A673 (cell line): Measurements from ENCODE around the gene KCNT2. TPM values are rescaled to one million over a fixed set of nuclear protein-coding genes. Genes with fewer than 3 reads are reported as not detected.
"Not testable (repeated sequence)": the region's sequence is repeated elsewhere in the genome, so short reads cannot be mapped to it uniquely, and the experiment has no call there.

Source experiments
- BruUV-seq: library from RNA; stranded (reverse); fragments of 400-500 nt; replicated peaks from 2 replicates; lab custom pipeline; 2021; lab: Mats Ljungman, UMichigan
- CTCF ChIA-PET: fragments of 300-600 bp; sonication (Branson Sonifier 250); formaldehyde crosslinking; loops from one replicate; lab custom pipeline; 2022; ENCODE audit warnings: antibody characterized with exemption; lab: Charles Lee
- POLR2A ChIA-PET: fragments of 300-600 bp; sonication (Branson Sonifier 250); formaldehyde crosslinking; loops from one replicate; lab custom pipeline; 2022; ENCODE audit warnings: antibody characterized with exemption; ENCODE audit not compliant: low non-redundant PET; lab: Charles Lee
- DNase-seq: peaks from one replicate; pipeline ENCODE4 v3.0.0-alpha.2; 2015; ENCODE audit warnings: low spot score
- H3K27ac ChIP-seq: fragments of 200-600 bp; sonication (generic); 2 replicates; pipeline ENCODE4 v1.5.1; 2016; ENCODE audit warnings: mixed run types, low read depth, mild to moderate bottlenecking, mixed read lengths, antibody characterized with exemption, low read length; ENCODE audit not compliant: poor library complexity, severe bottlenecking
- H3K27me3 ChIP-seq: fragments of 200-600 bp; sonication (generic); replicated peaks from 2 replicates; pipeline ENCODE4 v1.6.1; 2017; ENCODE audit warnings: mixed run types, low read depth, mild to moderate bottlenecking, mixed read lengths, antibody characterized with exemption, low read length; ENCODE audit not compliant: insufficient read depth, poor library complexity
- H3K36me3 ChIP-seq: fragments of 200-600 bp; sonication (generic); 2 replicates; pipeline ENCODE4 v1.6.1; 2016; ENCODE audit warnings: mixed run types, mild to moderate bottlenecking, mixed read lengths, antibody characterized with exemption, low read length; ENCODE audit not compliant: insufficient read depth, poor library complexity, severe bottlenecking
- H3K4me1 ChIP-seq: fragments of 200-600 bp; sonication (generic); 2 replicates; pipeline ENCODE4 v1.6.1; 2017; ENCODE audit warnings: mixed run types, mild to moderate bottlenecking, mixed read lengths, antibody characterized with exemption, low read length; ENCODE audit not compliant: insufficient read depth, poor library complexity, severe bottlenecking
- H3K4me3 ChIP-seq: fragments of 200-600 bp; sonication (generic); 2 replicates; pipeline ENCODE4 v1.5.1; 2016; ENCODE audit warnings: low read depth, mixed run types, mild to moderate bottlenecking, mixed read lengths, low read length; ENCODE audit not compliant: poor library complexity, severe bottlenecking
- H3K9me3 ChIP-seq: fragments of 200-600 bp; sonication (generic); 2 replicates; pipeline ENCODE4 v1.6.1; 2016; ENCODE audit warnings: mixed run types, low read depth, mild to moderate bottlenecking, mixed read lengths, antibody characterized with exemption, low read length; ENCODE audit not compliant: poor library complexity, severe bottlenecking
- CTCF ChIP-seq: fragments of 300-800, 200-600 bp; sonication (generic); conservative IDR thresholded peaks from 2 replicates; pipeline ENCODE4 v1.5.1; 2017; ENCODE audit warnings: low read depth, mild to moderate bottlenecking, antibody characterized with exemption, low read length, moderate library complexity, mixed read lengths
- EZH2 ChIP-seq: fragments of 200-600 bp; sonication (generic); IDR thresholded peaks from 2 replicates; pipeline ENCODE4 v1.6.1; 2017; ENCODE audit warnings: borderline replicate concordance, low read depth, mild to moderate bottlenecking, mixed read lengths, antibody characterized with exemption, low read length; ENCODE audit not compliant: poor library complexity, severe bottlenecking
- intact Hi-C: fragments of 100-400 bp; cut with micrococcal nuclease; formaldehyde crosslinking; loops from one replicate; pipeline ENCODE4 v1.10.0; 2022; ENCODE audit not compliant: unreplicated experiment
- total RNA-seq: library from RNA; stranded (reverse); gene quantifications from 2 replicates; pipeline ENCODE4 v1.2.3, GENCODE V29; 2021

KCNT2 gene
- total RNA-seq, 1 experiment from 2014 or later, result 1.2 TPM

DNA sequence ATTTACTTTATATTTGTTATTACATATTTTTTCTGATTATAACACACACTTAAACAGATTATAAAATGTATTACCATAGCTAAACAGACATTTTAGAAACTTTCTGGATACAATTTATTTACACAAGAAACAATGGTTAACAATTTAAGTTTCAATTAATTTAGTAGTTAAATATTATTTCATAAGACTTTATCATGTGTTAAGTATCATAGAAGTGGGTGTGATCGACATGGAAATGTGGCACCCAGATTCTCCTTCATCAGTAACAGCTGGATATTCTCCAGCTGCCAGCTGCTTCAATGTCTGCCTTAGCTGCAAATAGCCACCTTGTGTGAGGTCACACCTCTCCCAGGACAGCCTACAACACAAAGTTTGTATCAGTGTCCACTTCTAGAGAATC lies 97.8 kb downstream of the KCNT2 start:
- H3K4me3 ChIP-seq, result no peak overlapping the region
- H3K27me3 ChIP-seq, result no peaks in the 10 kb centered on the region
- H3K9me3 ChIP-seq, result no peaks in the 10 kb centered on the region
- H3K27ac ChIP-seq, result no peak overlapping the region
- no TSS peak for BruUV-seq
- CTCF ChIA-PET, result no interaction called here
- DNase-seq, result no peak
- POLR2A ChIA-PET, result no interaction called here
- intact Hi-C loops, result no loop called here
- TF ChIP-seq CTCF (no peak), EZH2 (no peak)
- H3K4me1 ChIP-seq, result no peaks in the 10 kb centered on the region
- H3K36me3 ChIP-seq, result no peaks in the 10 kb centered on the region

GRCh38 chr1:196504224-196504623 lies 104.0 kb downstream of the KCNT2 start:
- H3K4me1 ChIP-seq, POLR2A ChIA-PET, DNase-seq, H3K36me3 ChIP-seq, H3K27ac ChIP-seq, intact Hi-C loops, H3K27me3 ChIP-seq, H3K9me3 ChIP-seq, BruUV-seq, H3K4me3 ChIP-seq, CTCF ChIA-PET: not testable (repeated sequence)

- TF ChIP-seq CTCF, result no peak
- TF ChIP-seq EZH2, result no peak
- Histone ChIP-seq H3K36me3 (no peaks in the 10 kb centered on the region), H3K27ac (no peak overlapping the region), H3K9me3 (no peaks in the 10 kb centered on the region), H3K4me3 (no peak overlapping the region), H3K27me3 (no peaks in the 10 kb centered on the region), H3K4me1 (no peaks in the 10 kb centered on the region)
- no peak for DNase-seq
- no TSS peak for BruUV-seq
- intact Hi-C loops, result no loop called here
- ChIA-PET POLR2A (no interaction called here), CTCF (no interaction called here)
These were observed 105.8 kb downstream of the KCNT2 start for GRCh38 chr1:196502437-196502836.

DNA sequence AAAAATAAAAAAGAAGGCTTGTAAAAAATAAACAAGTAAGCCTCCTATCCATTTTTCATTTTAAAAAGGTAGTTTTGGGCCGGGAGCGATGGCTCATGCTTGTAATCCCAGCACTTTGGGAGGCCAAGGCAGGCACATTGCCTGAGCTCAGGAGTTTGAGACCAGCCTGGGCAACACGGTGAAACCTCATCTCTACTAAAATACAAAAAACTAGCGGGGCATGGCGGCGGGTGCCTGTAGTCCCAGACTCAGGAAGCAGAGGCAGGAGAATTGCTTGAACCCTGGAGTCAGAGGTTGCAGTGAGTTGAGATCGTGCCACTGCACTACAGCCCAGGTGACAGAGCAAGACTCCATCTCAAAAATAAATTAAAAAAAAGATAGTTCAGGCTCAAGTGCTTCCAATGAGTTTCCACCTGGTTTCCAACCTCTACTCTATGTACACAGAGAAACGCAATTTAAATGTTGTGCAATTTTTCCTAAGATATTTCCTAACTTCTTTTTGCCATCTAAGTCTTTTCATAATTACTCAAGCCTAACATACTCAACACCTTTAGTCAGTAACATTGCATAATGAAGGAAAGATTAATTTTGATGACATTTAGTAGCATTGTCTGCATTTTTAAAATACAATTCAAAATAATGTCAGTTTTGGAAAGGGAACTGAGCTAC lies 106.3 kb downstream of the KCNT2 start:
- intact Hi-C loops, result no loop called here
- ChIA-PET CTCF (no interaction called here), POLR2A (no interaction called here)
- H3K36me3 ChIP-seq, result no peaks in the 10 kb centered on the region
- no peaks in the 10 kb centered on the region for H3K9me3 ChIP-seq
- H3K4me1 ChIP-seq, result no peaks in the 10 kb centered on the region
- no peaks in the 10 kb centered on the region for H3K27me3 ChIP-seq
- TF ChIP-seq EZH2 (no peak), CTCF (no peak)
- BruUV-seq, result no TSS peak
- no peak overlapping the region for H3K4me3 ChIP-seq
- H3K27ac ChIP-seq, result no peak overlapping the region
- no peak for DNase-seq
